ENCODE measurements around the gene SNRPD1. TPM values are rescaled to one million over a fixed set of nuclear protein-coding genes. Genes with fewer than 3 reads are reported as not detected.

Gene SNRPD1
- total and polyA plus RNA-seq, 2 donors (not counting 3 experiments of a cell fraction or from before 2014, with no cell fraction given), result 16.6 to 97.3 TPM

DNA sequence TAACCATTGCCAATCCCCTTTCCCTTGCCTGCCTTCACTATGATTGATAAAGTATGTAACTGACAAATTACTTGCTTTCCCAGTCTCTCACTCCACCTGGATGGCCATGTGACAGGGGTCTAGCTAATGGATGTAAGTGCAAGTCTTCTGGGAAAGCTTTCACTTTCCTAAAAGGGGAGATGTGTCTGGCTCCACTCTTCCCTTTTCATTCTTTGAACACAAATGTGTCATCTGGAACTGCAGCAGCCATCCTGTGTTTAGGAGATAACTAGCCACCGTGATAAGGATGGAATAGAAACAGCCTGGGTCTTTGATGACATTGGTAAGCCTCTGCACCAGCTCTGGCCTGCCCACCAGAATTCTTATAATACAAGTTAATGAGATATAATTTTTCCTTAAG is 38.2 kb downstream of the SNRPD1 start:
- Histone ChIP-seq H3K9ac (replicated peaks; ENCODE audit: extremely low read depth, insufficient read depth, low read length) (no peak overlapping the region), H3K4me2 (ENCODE audit: insufficient read depth, low read length) (no peak overlapping the region), H3K27me3 (ENCODE audit: control insufficient read depth in 2 of 2, insufficient read depth in 2 of 2, low read length in 2 of 2) (no peaks in the 10 kb centered on the region), H3K4me1 (ENCODE audit: control insufficient read depth, extremely low read depth, insufficient read depth, low read length) (no peaks in the 10 kb centered on the region), H3K36me3 (ENCODE audit: control insufficient read depth in 2 of 2, extremely low read depth in 1 of 2, insufficient read depth in 2 of 2, low read length in 2 of 2) (no peaks in the 10 kb centered on the region), H2AFZ (ENCODE audit: low read depth, low read length) (no peak overlapping the region), H4K20me1 (replicated peaks; ENCODE audit: control insufficient read depth, extremely low read depth, insufficient read depth, low read length) (no peaks in the 10 kb centered on the region), H3K9me3 (replicated peaks; ENCODE audit: control insufficient read depth, insufficient read depth, low read length) (no peaks in the 10 kb centered on the region), H3K9me1 (replicated peaks; ENCODE audit: control insufficient read depth, extremely low read depth, insufficient read depth, low read length) (no peaks in the 10 kb centered on the region), H3K4me3 (replicated peaks in 1 of 3; ENCODE audit: insufficient read depth in 1 of 3, low read depth in 1 of 3, low read length in 3 of 3) (no peak overlapping the region), H3K79me2 (ENCODE audit: control insufficient read depth, insufficient read depth, low read length) (no peaks in the 10 kb centered on the region), H3K27ac (ENCODE audit: insufficient read depth, low read depth, low read length) (no peak overlapping the region)
- FAIRE-seq, result no peak
- CTCF ChIA-PET, result interaction anchor here (1.3 kb wide), 1 partner anchor 18 kb away, joined by 5 read pairs; no protein-coding TSS in a partner anchor
- no peak for DNase-seq (ENCODE audit: low read depth, low spot score)
- no TSS peak for BruUV-seq (replicated peaks)
- POLR2A ChIA-PET, result no interaction called here
- dilution Hi-C loops (cut with MboI; ENCODE audit: extremely low pct_ligation_motif_present, low sequenced_read_pairs) (no loop called here), intact Hi-C loops (cut with micrococcal nuclease) (no loop called here)
- TF ChIP-seq, protein P1, sequence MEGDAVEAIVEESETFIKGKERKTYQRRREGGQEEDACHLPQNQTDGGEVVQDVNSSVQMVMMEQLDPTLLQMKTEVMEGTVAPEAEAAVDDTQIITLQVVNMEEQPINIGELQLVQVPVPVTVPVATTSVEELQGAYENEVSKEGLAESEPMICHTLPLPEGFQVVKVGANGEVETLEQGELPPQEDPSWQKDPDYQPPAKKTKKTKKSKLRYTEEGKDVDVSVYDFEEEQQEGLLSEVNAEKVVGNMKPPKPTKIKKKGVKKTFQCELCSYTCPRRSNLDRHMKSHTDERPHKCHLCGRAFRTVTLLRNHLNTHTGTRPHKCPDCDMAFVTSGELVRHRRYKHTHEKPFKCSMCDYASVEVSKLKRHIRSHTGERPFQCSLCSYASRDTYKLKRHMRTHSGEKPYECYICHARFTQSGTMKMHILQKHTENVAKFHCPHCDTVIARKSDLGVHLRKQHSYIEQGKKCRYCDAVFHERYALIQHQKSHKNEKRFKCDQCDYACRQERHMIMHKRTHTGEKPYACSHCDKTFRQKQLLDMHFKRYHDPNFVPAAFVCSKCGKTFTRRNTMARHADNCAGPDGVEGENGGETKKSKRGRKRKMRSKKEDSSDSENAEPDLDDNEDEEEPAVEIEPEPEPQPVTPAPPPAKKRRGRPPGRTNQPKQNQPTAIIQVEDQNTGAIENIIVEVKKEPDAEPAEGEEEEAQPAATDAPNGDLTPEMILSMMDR (IDR thresholded peaks at IDR 0.05; ENCODE audit: extremely low read depth in 1 of 2, insufficient read depth in 1 of 2, low read depth in 1 of 2, low read length in 2 of 2), result no peak
- no peak for TF ChIP-seq JUN (IDR thresholded peaks at IDR 0.05; ENCODE audit: borderline replicate concordance, insufficient read depth, insufficient read length, low read depth)

DNA sequence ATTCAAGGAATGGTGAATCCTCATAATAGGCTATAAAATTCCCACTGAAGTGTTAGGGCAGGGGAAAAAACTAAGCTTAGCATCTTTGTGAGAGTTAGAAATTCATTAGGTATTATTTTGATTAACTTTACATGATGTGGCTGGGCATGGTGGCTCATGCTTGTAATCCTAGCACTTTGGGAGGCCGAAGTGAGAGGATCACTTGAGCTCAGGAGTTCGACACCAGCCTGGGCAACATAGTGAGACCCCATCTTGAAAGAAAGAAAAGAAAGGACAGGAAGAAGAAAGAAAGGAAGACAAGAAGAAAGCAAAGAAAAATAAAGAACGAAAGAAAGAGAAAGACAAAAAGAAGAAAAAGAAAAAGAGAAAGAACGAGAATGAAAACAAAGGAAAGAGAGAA is 40.0 kb downstream of the SNRPD1 start:
- no peaks in the 10 kb centered on the region for H3K9me1 ChIP-seq (replicated peaks; ENCODE audit: control insufficient read depth, extremely low read depth, insufficient read depth, low read length)
- H3K4me3 ChIP-seq (replicated peaks in 1 of 3; ENCODE audit: insufficient read depth in 1 of 3, low read depth in 1 of 3, low read length in 3 of 3), result no peak overlapping the region
- POLR2A ChIA-PET, result no interaction called here
- CTCF ChIA-PET, result interaction anchor here (0.9 kb wide), 1 partner anchor 51 kb away, joined by 4 read pairs; no protein-coding TSS in a partner anchor
- TF ChIP-seq MYC (IDR thresholded peaks at IDR 0.05; ENCODE audit: low read depth, low read length) (no peak), JUN (IDR thresholded peaks at IDR 0.05; ENCODE audit: borderline replicate concordance, insufficient read depth, insufficient read length, low read depth) (no peak), EZH2 (IDR thresholded peaks at IDR 0.05; ENCODE audit: borderline replicate concordance, low read depth, low read length, severe bottlenecking) (no peak), POLR2A (IDR thresholded peaks at IDR 0.05; ENCODE audit: low read depth, low read length) (no peak), GATA2 (IDR thresholded peaks at IDR 0.05; ENCODE audit: insufficient read depth, insufficient read length, low read depth, low read length) (no peak), POLR2AphosphoS5 (IDR thresholded peaks at IDR 0.05; ENCODE audit: insufficient read depth, low read depth, low read length) (no peak), FOS (IDR thresholded peaks at IDR 0.05; ENCODE audit: borderline replicate concordance, insufficient read depth, low read length) (no peak)
- TF ChIP-seq, protein P2, sequence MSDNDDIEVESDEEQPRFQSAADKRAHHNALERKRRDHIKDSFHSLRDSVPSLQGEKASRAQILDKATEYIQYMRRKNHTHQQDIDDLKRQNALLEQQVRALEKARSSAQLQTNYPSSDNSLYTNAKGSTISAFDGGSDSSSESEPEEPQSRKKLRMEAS (IDR thresholded peaks at IDR 0.05; ENCODE audit: insufficient read depth, insufficient read length), result no peak
- TF ChIP-seq, protein P1 (IDR thresholded peaks at IDR 0.05; ENCODE audit: extremely low read depth in 1 of 2, insufficient read depth in 1 of 2, low read depth in 1 of 2, low read length in 2 of 2), result no peak
- no peak overlapping the region for H2AFZ ChIP-seq (ENCODE audit: low read depth, low read length)
- FAIRE-seq, result no peak
- dilution Hi-C loops (cut with MboI; ENCODE audit: extremely low pct_ligation_motif_present, low sequenced_read_pairs) (no loop called here), intact Hi-C loops (cut with micrococcal nuclease) (no loop called here)
- H3K27ac ChIP-seq (ENCODE audit: insufficient read depth, low read depth, low read length), result no peak overlapping the region
- H3K9me3 ChIP-seq (replicated peaks; ENCODE audit: control insufficient read depth, insufficient read depth, low read length), result no peaks in the 10 kb centered on the region
- H3K4me1 ChIP-seq (ENCODE audit: control insufficient read depth, extremely low read depth, insufficient read depth, low read length), result peaks cover 11% of the 10 kb centered on the region
- no peaks in the 10 kb centered on the region for H4K20me1 ChIP-seq (replicated peaks; ENCODE audit: control insufficient read depth, extremely low read depth, insufficient read depth, low read length)
- no peak overlapping the region for H3K9ac ChIP-seq (replicated peaks; ENCODE audit: extremely low read depth, insufficient read depth, low read length)
- H3K27me3 ChIP-seq (ENCODE audit: control insufficient read depth in 2 of 2, insufficient read depth in 2 of 2, low read length in 2 of 2), result no peaks in the 10 kb centered on the region
- no TSS peak for BruUV-seq (replicated peaks)
- no peak overlapping the region for H3K4me2 ChIP-seq (ENCODE audit: insufficient read depth, low read length)
- H3K79me2 ChIP-seq (ENCODE audit: control insufficient read depth, insufficient read depth, low read length), result no peaks in the 10 kb centered on the region
- no peak for DNase-seq (ENCODE audit: low read depth, low spot score)
- H3K36me3 ChIP-seq (ENCODE audit: control insufficient read depth in 2 of 2, extremely low read depth in 1 of 2, insufficient read depth in 2 of 2, low read length in 2 of 2), result no peaks in the 10 kb centered on the region

All from endothelial cell of umbilical vein (primary cell).